Measurements from ENCODE around the gene ANKRD13A. TPM values are rescaled to one million over a fixed set of nuclear protein-coding genes. Genes with fewer than 3 reads are reported as not detected.
"Not testable (repeated sequence)": the region's sequence is repeated elsewhere in the genome, so short reads cannot be mapped to it uniquely, and the experiment has no call there.

The ANKRD13A gene
- total RNA-seq, 1 experiment from 2014 or later, result 19.9 TPM

DNA sequence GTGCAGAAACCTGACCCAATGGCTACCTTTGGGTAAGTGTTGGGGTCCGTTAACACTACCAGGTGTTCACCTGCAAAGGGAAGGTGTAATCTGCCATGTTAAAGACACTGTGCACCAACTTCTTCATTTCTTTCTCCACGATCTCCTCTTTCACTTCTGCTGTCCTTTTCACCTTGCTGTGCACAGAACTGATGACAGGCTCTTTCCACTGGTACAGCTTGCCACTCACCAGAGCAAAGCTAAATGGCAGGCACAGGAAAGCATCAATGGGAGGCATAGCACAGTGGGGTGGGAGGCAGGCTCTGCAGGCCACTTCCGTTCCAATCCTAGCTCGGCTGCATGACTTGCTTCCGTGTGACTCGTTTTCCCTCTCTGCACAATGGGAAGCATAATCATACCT lies 51.7 kb downstream of the ANKRD13A start:
- H4K20me1 ChIP-seq (ENCODE audit: insufficient read depth), result no peaks in the 10 kb centered on the region
- no peaks in the 10 kb centered on the region for H3K36me3 ChIP-seq (ENCODE audit: control insufficient read depth in 1 of 2, insufficient read depth in 2 of 2, low read length in 2 of 2)
- CTCF ChIA-PET, result no interaction called here
- no peaks in the 10 kb centered on the region for H3K27me3 ChIP-seq (ENCODE audit: insufficient read depth, low read length)
- DNase-seq (ENCODE audit: low read depth, low spot score) (no peak), ATAC-seq (no peak)
- H3K9ac ChIP-seq (ENCODE audit: low read length), result no peak overlapping the region
- POLR2A ChIA-PET, result no interaction called here
- no TSS peak for BruUV-seq (replicated peaks)
- H3K79me2 ChIP-seq (ENCODE audit: insufficient read depth, low read length), result peaks cover 22% of the 10 kb centered on the region
- intact Hi-C loops (cut with micrococcal nuclease), result no loop called here
- H3K4me1 ChIP-seq (ENCODE audit: control insufficient read depth in 1 of 2, insufficient read depth in 2 of 2, low read length in 2 of 2), result peaks cover 22 to 36% of the 10 kb centered on the region in 2 experiments
- H3K9me2 ChIP-seq (ENCODE audit: insufficient read depth), result no peaks in the 10 kb centered on the region
- H3K27ac ChIP-seq (ENCODE audit: low read depth, low read length), result no peak overlapping the region
- RAD21 ChIA-PET (ENCODE audit: low non-redundant PET in 1 of 2, low total read pairs in 2 of 2, uncharacterized antibody in 2 of 2, unreplicated experiment in 2 of 2), result no interaction called here
- TF ChIP-seq ZNF274 (IDR thresholded peaks at IDR 0.05; ENCODE audit: low read depth, low read length), result no peak
- TF ChIP-seq ELF1 (IDR thresholded peaks at IDR 0.05; ENCODE audit: borderline replicate concordance, low read depth), result no peak
- TF ChIP-seq FOSL1 (IDR thresholded peaks at IDR 0.05; ENCODE audit: low read depth), result no peak
- no peak for TF ChIP-seq ZFX (IDR thresholded peaks at IDR 0.05)
- no peak overlapping the region for H2AFZ ChIP-seq (ENCODE audit: low read depth, low read length, poor library complexity, severe bottlenecking)
- H3K4me3 ChIP-seq (replicated peaks in 1 of 2; ENCODE audit: low read depth in 1 of 2, low read length in 2 of 2), result no peak overlapping the region
- H3K4me2 ChIP-seq (ENCODE audit: low read length), result no peak overlapping the region
- H3K9me3 ChIP-seq (ENCODE audit: control insufficient read depth in 1 of 2, insufficient read depth in 1 of 2, low read depth in 1 of 2, low read length in 2 of 2), result no peaks in the 10 kb centered on the region

DNA sequence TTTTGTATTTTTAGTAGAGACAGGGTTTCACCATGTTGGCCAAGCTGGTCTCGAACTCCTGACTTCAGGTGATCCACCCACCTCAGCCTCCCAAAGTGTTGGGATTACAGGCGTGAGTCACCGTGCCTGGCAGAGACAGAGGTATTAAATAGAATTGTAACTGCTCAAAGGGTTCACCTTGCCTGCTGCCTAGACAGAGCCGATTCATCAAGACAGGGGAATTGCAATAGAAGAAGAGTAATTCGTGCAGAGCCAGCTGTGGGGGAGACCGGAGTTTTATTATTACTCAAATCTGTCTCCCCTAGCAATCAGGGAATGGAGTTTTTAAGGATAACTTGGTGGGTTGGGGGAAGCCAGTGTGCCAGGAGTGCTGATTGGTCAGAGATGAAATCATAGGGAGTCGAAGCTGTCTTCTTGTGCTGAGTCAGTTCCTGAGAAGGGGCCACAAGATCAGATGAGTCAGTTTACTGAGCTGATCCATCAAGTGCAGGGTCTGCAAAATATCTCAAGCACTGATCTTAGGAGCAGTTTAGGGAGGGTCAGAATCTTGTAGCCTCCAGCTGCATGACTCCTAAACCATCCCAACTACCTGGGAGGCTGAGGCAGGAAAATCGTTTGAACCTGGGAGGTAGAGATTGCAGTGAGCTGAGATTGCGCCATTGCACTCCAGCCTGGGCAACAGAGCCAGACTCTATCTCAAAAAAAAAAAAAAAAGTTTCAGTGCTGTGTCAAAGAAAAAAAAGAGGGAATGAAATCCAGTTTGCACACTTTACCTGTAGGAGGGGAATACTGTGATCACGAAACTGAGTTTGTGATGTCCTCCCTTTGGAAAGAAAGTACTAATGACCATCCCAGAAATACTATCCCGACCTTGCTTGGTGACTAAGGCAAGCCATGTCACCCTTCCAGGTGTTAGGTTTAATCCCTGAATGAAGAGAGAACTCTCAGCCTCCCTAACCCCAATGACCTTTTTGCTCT lies 56.4 kb downstream of the ANKRD13A start:
- H3K27me3 ChIP-seq (ENCODE audit: insufficient read depth, low read length); CTCF ChIA-PET; H3K79me2 ChIP-seq (ENCODE audit: insufficient read depth, low read length); H3K9me2 ChIP-seq (ENCODE audit: insufficient read depth); BruUV-seq (replicated peaks); intact Hi-C loops (cut with micrococcal nuclease); H2AFZ ChIP-seq (ENCODE audit: low read depth, low read length, poor library complexity, severe bottlenecking); H3K36me3 ChIP-seq (ENCODE audit: control insufficient read depth in 1 of 2, insufficient read depth in 2 of 2, low read length in 2 of 2); RAD21 ChIA-PET (ENCODE audit: low non-redundant PET in 1 of 2, low total read pairs in 2 of 2, uncharacterized antibody in 2 of 2, unreplicated experiment in 2 of 2); H3K27ac ChIP-seq (ENCODE audit: low read depth, low read length); H3K9me3 ChIP-seq (ENCODE audit: control insufficient read depth in 1 of 2, insufficient read depth in 1 of 2, low read depth in 1 of 2, low read length in 2 of 2); H4K20me1 ChIP-seq (ENCODE audit: insufficient read depth): not testable (repeated sequence)
- Histone ChIP-seq H3K4me3 (replicated peaks in 1 of 2; ENCODE audit: low read depth in 1 of 2, low read length in 2 of 2) (peak overlapping the region in 1 of 2 experiments; percentile 9; a peak in 1 of 4 replicates), H3K4me1 (ENCODE audit: control insufficient read depth in 1 of 2, insufficient read depth in 2 of 2, low read length in 2 of 2) (peaks cover 16 to 31% of the 10 kb centered on the region in 2 experiments), H3K9ac (ENCODE audit: low read length) (0 out of 2 replicates have a peak overlapping the region, but pooled peaks have one; percentile 3), H3K4me2 (ENCODE audit: low read length) (peak overlapping the region; percentile 60)
- peak; percentile 76 for ATAC-seq
- TF ChIP-seq CEBPB (IDR thresholded peaks at IDR 0.05; ENCODE audit: low read depth) (peak; percentile 82), FOSL1 (IDR thresholded peaks at IDR 0.05; ENCODE audit: low read depth) (peak; percentile 59), SP1 (IDR thresholded peaks at IDR 0.05; ENCODE audit: low read depth) (peak; percentile 21; the same call in 1 of the 2 replicates), CBX3 (IDR thresholded peaks at IDR 0.05; ENCODE audit: low read depth) (peak; percentile 40; the same call in 1 of the 2 replicates), JUND (IDR thresholded peaks at IDR 0.05) (peak; percentile 41)
- DNase-seq (ENCODE audit: low read depth, low spot score), result peak; percentile 48
- POLR2A ChIA-PET, result interaction anchor here (1.3 kb wide), 1 partner anchor 31 kb away, joined by 3 read pairs; no protein-coding TSS in a partner anchor

DNA sequence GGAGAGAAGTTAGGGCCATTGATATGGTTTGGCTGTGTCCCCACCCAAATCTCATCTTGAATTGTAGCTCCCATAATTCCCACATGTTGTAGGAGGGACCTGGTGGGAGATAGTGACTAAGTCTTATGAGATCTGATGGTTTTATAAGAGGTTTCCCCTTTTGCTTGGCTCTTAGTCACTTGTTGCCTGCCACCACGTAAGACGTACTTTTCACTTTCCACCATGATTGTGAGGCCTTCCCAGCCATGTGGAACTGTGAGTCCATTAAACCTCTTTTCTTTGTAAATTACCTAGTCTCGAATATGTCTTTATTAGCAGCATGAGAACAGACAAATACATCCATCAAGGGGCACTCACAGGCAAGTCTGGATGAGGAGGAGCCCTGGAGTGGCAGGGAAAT lies 57.4 kb downstream of the ANKRD13A start:
- POLR2A ChIA-PET, result interaction anchor here (1.3 kb wide), 1 partner anchor 32 kb away, joined by 3 read pairs; no protein-coding TSS in a partner anchor
- H2AFZ ChIP-seq (ENCODE audit: low read depth, low read length, poor library complexity, severe bottlenecking); H3K4me3 ChIP-seq (replicated peaks in 1 of 2; ENCODE audit: low read depth in 1 of 2, low read length in 2 of 2); H4K20me1 ChIP-seq (ENCODE audit: insufficient read depth); H3K9me3 ChIP-seq (ENCODE audit: control insufficient read depth in 1 of 2, insufficient read depth in 1 of 2, low read depth in 1 of 2, low read length in 2 of 2); H3K79me2 ChIP-seq (ENCODE audit: insufficient read depth, low read length); RAD21 ChIA-PET (ENCODE audit: low non-redundant PET in 1 of 2, low total read pairs in 2 of 2, uncharacterized antibody in 2 of 2, unreplicated experiment in 2 of 2); H3K9me2 ChIP-seq (ENCODE audit: insufficient read depth); CTCF ChIA-PET; intact Hi-C loops (cut with micrococcal nuclease); H3K27ac ChIP-seq (ENCODE audit: low read depth, low read length); H3K4me2 ChIP-seq (ENCODE audit: low read length); H3K9ac ChIP-seq (ENCODE audit: low read length); H3K36me3 ChIP-seq (ENCODE audit: control insufficient read depth in 1 of 2, insufficient read depth in 2 of 2, low read length in 2 of 2); BruUV-seq (replicated peaks); DNase-seq (ENCODE audit: low read depth, low spot score); H3K27me3 ChIP-seq (ENCODE audit: insufficient read depth, low read length); ATAC-seq: not testable (repeated sequence)
- H3K4me1 ChIP-seq (ENCODE audit: control insufficient read depth in 1 of 2, insufficient read depth in 2 of 2, low read length in 2 of 2), result peaks cover 16 to 31% of the 10 kb centered on the region in 2 experiments
